ENCODE results near the gene HTD2. TPM values are rescaled to one million over a fixed set of nuclear protein-coding genes. Genes with fewer than 3 reads are reported as not detected.

The HTD2 gene
- total RNA-seq, 4 donors from 2014 or later = 4.8 to 12.8 (median 6.5) TPM; not detected in 1

- no peak overlapping the region for H3K4me3 ChIP-seq
- no peak for TF ChIP-seq POLR2A (IDR thresholded peaks at IDR 0.05)
- no peak for TF ChIP-seq CTCF (IDR thresholded peaks at IDR 0.05)
- no peak for DNase-seq
- H3K36me3 ChIP-seq = no peaks in the 10 kb centered on the region
- H3K27ac ChIP-seq = no peak overlapping the region
- H3K4me1 ChIP-seq = peaks cover 0 to 11% (median 5%) of the 10 kb centered on the region in 4 donors
- no peaks in the 10 kb centered on the region for H3K27me3 ChIP-seq
- no peaks in the 10 kb centered on the region for H3K9me3 ChIP-seq
These were observed 51.1 kb downstream of the HTD2 start for GRCh38 chr3:58357402-58357801.

DNA sequence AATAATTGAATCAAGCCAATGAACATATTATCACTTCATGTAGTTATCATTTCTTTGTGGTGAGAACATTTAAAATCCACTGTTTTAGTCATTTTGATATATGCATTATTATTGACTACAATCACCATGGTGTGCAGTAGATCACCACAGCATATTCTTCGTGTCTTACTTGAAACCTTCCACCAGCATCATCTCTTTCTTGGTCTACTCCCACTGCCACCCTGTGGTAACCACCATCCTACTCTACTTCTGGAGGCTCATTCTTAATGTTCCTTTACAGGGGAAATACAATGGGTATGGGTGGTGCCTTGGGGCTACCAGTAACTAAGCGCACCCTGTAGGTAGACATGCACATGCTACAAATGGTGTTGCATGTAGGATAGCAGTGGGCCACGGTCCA lies 51.8 kb downstream of the HTD2 start:
- no peaks in the 10 kb centered on the region for H3K9me3 ChIP-seq
- H3K27ac ChIP-seq = no peak overlapping the region
- TF ChIP-seq CTCF (IDR thresholded peaks at IDR 0.05) (no peak), POLR2A (IDR thresholded peaks at IDR 0.05) (no peak)
- no peaks in the 10 kb centered on the region for H3K36me3 ChIP-seq
- peaks cover 0 to 11% (median 5%) of the 10 kb centered on the region in 4 donors for H3K4me1 ChIP-seq
- DNase-seq = no peak
- no peak overlapping the region for H3K4me3 ChIP-seq
- H3K27me3 ChIP-seq = no peaks in the 10 kb centered on the region

- no peak for TF ChIP-seq CTCF (IDR thresholded peaks at IDR 0.05)
- no peak for TF ChIP-seq POLR2A (IDR thresholded peaks at IDR 0.05)
- no peaks in the 10 kb centered on the region for H3K36me3 ChIP-seq
- H3K4me1 ChIP-seq = peaks cover 0 to 11% (median 5%) of the 10 kb centered on the region in 4 donors
- DNase-seq = no peak
- H3K9me3 ChIP-seq = no peaks in the 10 kb centered on the region
- H3K27ac ChIP-seq = no peak overlapping the region
- H3K4me3 ChIP-seq = no peak overlapping the region
- H3K27me3 ChIP-seq = no peaks in the 10 kb centered on the region
These were observed 52.5 kb downstream of the HTD2 start for GRCh38 chr3:58358808-58359207.

GRCh38 chr3:58359621-58360020 lies 53.3 kb downstream of the HTD2 start:
- Histone ChIP-seq H3K9me3 (no peaks in the 10 kb centered on the region), H3K4me1 (peaks cover 0 to 11% (median 5%) of the 10 kb centered on the region in 4 donors), H3K27ac (no peak overlapping the region), H3K36me3 (no peaks in the 10 kb centered on the region), H3K4me3 (no peak overlapping the region), H3K27me3 (no peaks in the 10 kb centered on the region)
- no peak for TF ChIP-seq CTCF (IDR thresholded peaks at IDR 0.05)
- TF ChIP-seq POLR2A (IDR thresholded peaks at IDR 0.05) = no peak
- DNase-seq = no peak

DNA sequence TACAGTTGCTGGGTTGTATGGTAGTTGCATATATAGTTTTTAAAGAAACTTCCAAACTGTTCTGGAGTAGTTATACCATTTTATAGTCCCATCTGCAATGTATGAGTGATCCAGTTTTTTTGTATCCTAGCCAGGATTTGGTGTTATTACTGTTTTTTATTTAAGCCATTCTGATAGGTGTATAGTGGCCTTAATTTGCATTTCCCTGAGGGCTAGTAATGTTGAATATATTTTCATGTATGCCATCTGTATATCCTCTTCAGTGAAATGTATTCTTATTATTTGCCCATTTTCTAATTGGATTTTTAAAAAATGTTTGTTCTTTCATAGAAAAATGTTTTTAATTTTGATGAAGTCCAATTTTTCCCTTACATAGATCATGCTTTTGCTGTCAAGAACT lies 55.5 kb downstream of the HTD2 start:
- H3K27me3 ChIP-seq = no peaks in the 10 kb centered on the region
- H3K4me3 ChIP-seq = no peak overlapping the region
- no peak for DNase-seq
- H3K9me3 ChIP-seq = no peaks in the 10 kb centered on the region
- TF ChIP-seq POLR2A (IDR thresholded peaks at IDR 0.05) (no peak), CTCF (IDR thresholded peaks at IDR 0.05) (no peak)
- H3K4me1 ChIP-seq = no peaks in the 10 kb centered on the region
- H3K36me3 ChIP-seq = no peaks in the 10 kb centered on the region
- H3K27ac ChIP-seq = no peak overlapping the region

- H3K4me3 ChIP-seq = no peak overlapping the region
- no peak for DNase-seq
- no peak overlapping the region for H3K27ac ChIP-seq
- no peaks in the 10 kb centered on the region for H3K9me3 ChIP-seq
- H3K4me1 ChIP-seq = no peaks in the 10 kb centered on the region
- no peaks in the 10 kb centered on the region for H3K27me3 ChIP-seq
- peaks cover 0 to 10% (median 0%) of the 10 kb centered on the region in 3 donors for H3K36me3 ChIP-seq
- TF ChIP-seq POLR2A (IDR thresholded peaks at IDR 0.05) (no peak), CTCF (IDR thresholded peaks at IDR 0.05) (no peak)
These were observed 60.4 kb downstream of the HTD2 start for GRCh38 chr3:58366699-58367098.

Data from Peyer's patch (tissue), 4 donors.